SK-N-SH treated with all-trans-retinoic acid at 6 μM for 48 hours (cell line): ENCODE measurements around the gene ADGRG6.

ENCODE experiments used
- ATAC-seq: fragments of 200-7000 bp; cut with Tn5 transposase; 3 replicates; pipeline ENCODE4 v1.9.1; 2020; ENCODE audit warnings: mild to moderate bottlenecking, moderate library complexity
- ARNTL ChIP-seq: fragments of 450-650 bp; formaldehyde crosslinking; IDR thresholded peaks from 2 replicates; pipeline ENCODE4 v1.5.0; 2020; ENCODE audit warnings: low read depth, mild to moderate bottlenecking, moderate library complexity, borderline replicate concordance
- BACH2 ChIP-seq: fragments of 250-450 bp; sonication (Bioruptor Pico); IDR thresholded peaks from 2 replicates; pipeline ENCODE4 v1.9.0; 2021; ENCODE audit warnings: mild to moderate bottlenecking, borderline replicate concordance
- CREB5 ChIP-seq: fragments of 250-450 bp; sonication (Bioruptor Pico); IDR thresholded peaks from 2 replicates; pipeline ENCODE4 v1.5.1; 2020; ENCODE audit warnings: low read depth, mild to moderate bottlenecking, moderate library complexity
- CSDC2 ChIP-seq: fragments of 250-450 bp; sonication (Bioruptor Pico); IDR thresholded peaks from 2 replicates; pipeline ENCODE4 v1.5.0; 2020; ENCODE audit warnings: mild to moderate bottlenecking, moderate library complexity
- ISL1 ChIP-seq: fragments of 250-450 bp; sonication (Bioruptor Pico); IDR thresholded peaks from 2 replicates; pipeline ENCODE4 v2.1.2; 2022; ENCODE audit warnings: mild to moderate bottlenecking, moderate library complexity
- PATZ1 ChIP-seq: fragments of 250-450 bp; sonication (Bioruptor Pico); IDR thresholded peaks from 2 replicates; pipeline ENCODE4 v1.8.0; 2020; ENCODE audit warnings: mild to moderate bottlenecking, moderate library complexity, borderline replicate concordance
- RARB ChIP-seq: fragments of 250-450 bp; sonication (Bioruptor Pico); IDR thresholded peaks from 2 replicates; pipeline ENCODE4 v1.8.0; 2021; ENCODE audit warnings: mild to moderate bottlenecking, moderate library complexity
- SNAI2 ChIP-seq: fragments of 250-450 bp; sonication (Bioruptor Pico); IDR thresholded peaks from 2 replicates; pipeline ENCODE4 v1.5.0; 2020; ENCODE audit warnings: mild to moderate bottlenecking, moderate library complexity
- TCF4 ChIP-seq: fragments of 250-450 bp; sonication (Bioruptor Pico); IDR thresholded peaks from 2 replicates; pipeline ENCODE4 v1.8.0; 2021; ENCODE audit warnings: mild to moderate bottlenecking, moderate library complexity, borderline replicate concordance
- TOX ChIP-seq: fragments of 250-450 bp; sonication (Bioruptor Pico); IDR thresholded peaks from 2 replicates; pipeline ENCODE4 v1.8.0; 2021; ENCODE audit warnings: mild to moderate bottlenecking, moderate library complexity, borderline replicate concordance
- ZC3H10 ChIP-seq: fragments of 250-450 bp; sonication (Bioruptor Pico); IDR thresholded peaks from 2 replicates; pipeline ENCODE4 v1.5.1; 2021; ENCODE audit warnings: mild to moderate bottlenecking, moderate library complexity
- ZFP30 ChIP-seq: fragments of 450-650 bp; formaldehyde crosslinking; IDR thresholded peaks from 2 replicates; pipeline ENCODE4 v1.5.0; 2022; ENCODE audit warnings: mild to moderate bottlenecking, moderate library complexity
- ZNF565 ChIP-seq: fragments of 450-650 bp; formaldehyde crosslinking; conservative IDR thresholded peaks from 2 replicates; pipeline ENCODE4 v1.5.0; 2020; ENCODE audit warnings: low read depth, mild to moderate bottlenecking, moderate library complexity
- ZNF70 ChIP-seq: fragments of 450-650 bp; formaldehyde crosslinking; IDR thresholded peaks from 2 replicates; pipeline ENCODE4 v1.5.0; 2020; ENCODE audit warnings: mild to moderate bottlenecking, moderate library complexity
- ZNF8 ChIP-seq: fragments of 450-650 bp; formaldehyde crosslinking; IDR thresholded peaks from 2 replicates; pipeline ENCODE4 v1.5.0; 2020; ENCODE audit warnings: mild to moderate bottlenecking, moderate library complexity
- TF ChIP-seq, protein P1 (sequence below): fragments of 250-450 bp; sonication (Bioruptor Pico); IDR thresholded peaks from 2 replicates; pipeline ENCODE4 v1.5.0; 2020; ENCODE audit warnings: mild to moderate bottlenecking, moderate library complexity
- TF ChIP-seq, protein P2 (sequence below): fragments of 250-450 bp; sonication (Bioruptor Pico); IDR thresholded peaks from 2 replicates; pipeline ENCODE4 v1.8.0; 2021; ENCODE audit warnings: low read depth, mild to moderate bottlenecking, moderate library complexity, borderline replicate concordance

Gene ADGRG6

GRCh38 chr6:142416179-142416578 lies 114.4 kb downstream of the ADGRG6 start:
- TF ChIP-seq, protein P1, sequence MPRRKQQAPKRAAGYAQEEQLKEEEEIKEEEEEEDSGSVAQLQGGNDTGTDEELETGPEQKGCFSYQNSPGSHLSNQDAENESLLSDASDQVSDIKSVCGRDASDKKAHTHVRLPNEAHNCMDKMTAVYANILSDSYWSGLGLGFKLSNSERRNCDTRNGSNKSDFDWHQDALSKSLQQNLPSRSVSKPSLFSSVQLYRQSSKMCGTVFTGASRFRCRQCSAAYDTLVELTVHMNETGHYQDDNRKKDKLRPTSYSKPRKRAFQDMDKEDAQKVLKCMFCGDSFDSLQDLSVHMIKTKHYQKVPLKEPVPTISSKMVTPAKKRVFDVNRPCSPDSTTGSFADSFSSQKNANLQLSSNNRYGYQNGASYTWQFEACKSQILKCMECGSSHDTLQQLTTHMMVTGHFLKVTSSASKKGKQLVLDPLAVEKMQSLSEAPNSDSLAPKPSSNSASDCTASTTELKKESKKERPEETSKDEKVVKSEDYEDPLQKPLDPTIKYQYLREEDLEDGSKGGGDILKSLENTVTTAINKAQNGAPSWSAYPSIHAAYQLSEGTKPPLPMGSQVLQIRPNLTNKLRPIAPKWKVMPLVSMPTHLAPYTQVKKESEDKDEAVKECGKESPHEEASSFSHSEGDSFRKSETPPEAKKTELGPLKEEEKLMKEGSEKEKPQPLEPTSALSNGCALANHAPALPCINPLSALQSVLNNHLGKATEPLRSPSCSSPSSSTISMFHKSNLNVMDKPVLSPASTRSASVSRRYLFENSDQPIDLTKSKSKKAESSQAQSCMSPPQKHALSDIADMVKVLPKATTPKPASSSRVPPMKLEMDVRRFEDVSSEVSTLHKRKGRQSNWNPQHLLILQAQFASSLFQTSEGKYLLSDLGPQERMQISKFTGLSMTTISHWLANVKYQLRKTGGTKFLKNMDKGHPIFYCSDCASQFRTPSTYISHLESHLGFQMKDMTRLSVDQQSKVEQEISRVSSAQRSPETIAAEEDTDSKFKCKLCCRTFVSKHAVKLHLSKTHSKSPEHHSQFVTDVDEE (CRISPR knock-in tag) = no peak
- TF ChIP-seq CSDC2 (CRISPR knock-in tag) (no peak), ARNTL (CRISPR knock-in tag) (no peak), ZNF565 (CRISPR knock-in tag) (no peak), TCF4 (CRISPR knock-in tag) (no peak)
- ATAC-seq = peak; percentile 72

DNA sequence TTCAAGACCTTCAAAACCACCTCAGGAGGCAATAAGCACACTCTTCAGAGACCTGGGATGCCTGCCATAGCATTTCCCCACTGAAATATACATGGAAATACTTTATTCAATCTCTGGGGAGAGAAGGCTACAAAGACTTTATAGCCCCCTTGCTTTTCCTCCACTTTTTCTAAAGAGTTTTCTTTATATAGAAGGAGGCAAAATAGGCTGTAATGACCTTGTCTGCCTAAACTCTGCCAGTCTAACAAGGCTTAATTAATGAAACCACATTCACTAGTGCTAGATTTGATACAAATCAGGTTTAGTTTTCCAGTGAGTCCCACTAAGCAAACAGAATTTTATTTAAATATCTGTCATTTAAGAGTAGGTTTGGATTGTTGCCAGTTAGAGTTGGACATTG lies 114.9 kb downstream of the ADGRG6 start:
- TF ChIP-seq TOX (CRISPR knock-in tag) (no peak), ZC3H10 (no peak), TCF4 (CRISPR knock-in tag) (no peak), RARB (no peak), PATZ1 (CRISPR knock-in tag) (no peak), ZNF8 (CRISPR knock-in tag) (no peak), ZNF565 (CRISPR knock-in tag) (no peak), ZNF70 (CRISPR knock-in tag) (no peak), ZFP30 (CRISPR knock-in tag) (no peak)
- TF ChIP-seq, protein P1 (CRISPR knock-in tag) = no peak
- TF ChIP-seq, protein P2, sequence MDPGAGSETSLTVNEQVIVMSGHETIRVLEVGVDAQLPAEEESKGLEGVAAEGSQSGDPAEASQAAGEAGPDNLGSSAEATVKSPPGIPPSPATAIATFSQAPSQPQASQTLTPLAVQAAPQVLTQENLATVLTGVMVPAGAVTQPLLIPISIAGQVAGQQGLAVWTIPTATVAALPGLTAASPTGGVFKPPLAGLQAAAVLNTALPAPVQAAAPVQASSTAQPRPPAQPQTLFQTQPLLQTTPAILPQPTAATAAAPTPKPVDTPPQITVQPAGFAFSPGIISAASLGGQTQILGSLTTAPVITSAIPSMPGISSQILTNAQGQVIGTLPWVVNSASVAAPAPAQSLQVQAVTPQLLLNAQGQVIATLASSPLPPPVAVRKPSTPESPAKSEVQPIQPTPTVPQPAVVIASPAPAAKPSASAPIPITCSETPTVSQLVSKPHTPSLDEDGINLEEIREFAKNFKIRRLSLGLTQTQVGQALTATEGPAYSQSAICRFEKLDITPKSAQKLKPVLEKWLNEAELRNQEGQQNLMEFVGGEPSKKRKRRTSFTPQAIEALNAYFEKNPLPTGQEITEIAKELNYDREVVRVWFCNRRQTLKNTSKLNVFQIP (CRISPR knock-in tag) = no peak
- TF ChIP-seq, all 23 proteins: peak for 0
- ATAC-seq = no peak

GRCh38 chr6:142417331-142417750 lies 115.5 kb downstream of the ADGRG6 start:
- ATAC-seq = no peak
- no peak for TF ChIP-seq ARNTL (CRISPR knock-in tag)
- no peak for TF ChIP-seq CSDC2 (CRISPR knock-in tag)
- no peak for TF ChIP-seq BACH2 (CRISPR knock-in tag)
- no peak for TF ChIP-seq TCF4 (CRISPR knock-in tag)
- no peak for TF ChIP-seq SNAI2
- TF ChIP-seq ZNF70 (CRISPR knock-in tag) = no peak
- no peak for TF ChIP-seq RARB
- no peak for TF ChIP-seq ZNF565 (CRISPR knock-in tag)
- no peak for TF ChIP-seq ISL1 (CRISPR knock-in tag)
- TF ChIP-seq CREB5 = no peak
- TF ChIP-seq ZFP30 (CRISPR knock-in tag) = no peak
